Adrenal gland (tissue), 12 donors: ENCODE results near the gene GRXCR1. TPM values are rescaled to one million over a fixed set of nuclear protein-coding genes. Genes with fewer than 3 reads are reported as not detected.

Experiments used
- DNase-seq, 7 donors: peaks; one replicate each; pipeline ENCODE4 v3.0.0-alpha.2; 2019 to 2020
- H3K27ac ChIP-seq, 5 donors: fragments of 200-600 bp; sonication (generic) in 4 of 5; 1 replicate in 3 of 5; 2 replicates in 2 of 5; pipeline versions ENCODE4 v1.5.1 to v1.8.0; 2016 to 2020; ENCODE audit warnings: mild to moderate bottlenecking in 1 of 5
- H3K27me3 ChIP-seq: fragments of 200-600 bp; 2 replicates; pipeline ENCODE4 v1.8.0; 2021
- H3K36me3 ChIP-seq, 2 donors: fragments of 200-600 bp; replicated peaks in 1 of 2; 1 replicate in 1 of 2; 2 replicates in 1 of 2; pipeline versions ENCODE4 v1.5.1 to v1.8.0; 2018 to 2022
- H3K4me1 ChIP-seq, 2 donors: fragments of 200-600 bp; replicated peaks in 1 of 2; 1 replicate in 1 of 2; 2 replicates in 1 of 2; pipeline versions ENCODE4 v1.5.1 to v1.8.0; 2018 to 2021
- H3K4me3 ChIP-seq, 4 donors: fragments of 200-600 bp; sonication (generic) in 3 of 4; one replicate each; pipeline ENCODE4 v1.5.1; 2016 to 2018
- H3K9me3 ChIP-seq, 3 donors: fragments of 200-600 bp; sonication (generic) in 1 of 3; replicated peaks in 1 of 3; 1 replicate in 2 of 3; 2 replicates in 1 of 3; pipeline versions ENCODE4 v1.5.1 to v1.8.0; 2016 to 2021
- CTCF ChIP-seq, 6 experiments: fragments of 450-650 bp in 4 of 6; fragments of 200-600 bp in 2 of 6; sonication (generic) in 1 of 6; IDR thresholded peaks; 1 replicate in 5 of 6; 2 replicates in 1 of 6; pipeline versions ENCODE4 v1.5.1 to v1.8.0; 2016 to 2021; ENCODE audit warnings: antibody characterized with exemption in 6 of 6, mild to moderate bottlenecking in 2 of 6, moderate library complexity in 1 of 6
- POLR2A ChIP-seq, 2 donors: fragments of 450-650 bp; IDR thresholded peaks; one replicate each; pipeline ENCODE4 v1.6.1; 2017; ENCODE audit warnings: antibody characterized with exemption in 2 of 2, mild to moderate bottlenecking in 2 of 2, moderate library complexity in 1 of 2
- WGBS, 4 donors: extraction: QIAGEN DNeasy Blood & Tissue Kit in 2 of 4; methylation state at CpG; one replicate each; pipeline versions ENCODE4 v1.1.5 to v1.1.7; 2013 to 2017; 5-methylcytosine and 5-hydroxymethylcytosine counted together
- intact Hi-C, 2 donors: fragments of 100-400 bp; cut with DNase I; formaldehyde crosslinking; loops; one replicate each; pipeline versions ENCODE4 v1.14.1 to v1.15.0; 2022 to 2023
- polyA plus RNA-seq, 3 donors: library from polyadenylated mRNA; stranded (reverse); fragments of 200-250 nt in 2 of 3; fragments of 350-450 nt in 1 of 3; fragmentation: Illumina TruSeq in 1 of 3; extraction: RNeasy Lipid Tissue Mini Kit (QIAGEN cat#74804) in 1 of 3; gene quantifications; one replicate each; pipeline ENCODE4 v1.2.3, GENCODE V29; 2013 to 2014
- total RNA-seq, 9 donors: library from RNA; depleted of rRNA in 4 of 9; stranded (reverse); fragments of >200 nt in 4 of 9; fragments of 120-200 nt in 1 of 9; fragmentation: NEBNext Ultra II Directional in 1 of 9; extraction: Animal tissue kit (Norgen Biotek cat#: 25700) in 1 of 9; gene quantifications; one replicate each; pipeline versions ENCODE4 v1.1.0 to v1.2.4, GENCODE V29; 2013 to 2023
- donor health status: healthy with polysubstance abuse.
- donor health status: Bipolar disorder and iron deficiency.
- donor health status: DM: yes; HTN: yes; CAD: no.
- donor health status: DM: no; HTN: no; CAD: no.
- donor health status: DM: no; HTN: no; CAD: no.
- donor health status: DM: yes; HTN: yes; CAD: no.

The GRXCR1 gene
- total and polyA plus RNA-seq, 12 donors: not detected

GRCh38 chr4:42923431-42923830 is 30.9 kb downstream of the GRXCR1 start:
- Histone ChIP-seq H3K27me3 (no peaks in the 10 kb centered on the region), H3K4me1 (no peaks in the 10 kb centered on the region), H3K4me3 (no peak overlapping the region), H3K36me3 (no peaks in the 10 kb centered on the region), H3K27ac (no peak overlapping the region), H3K9me3 (no peaks in the 10 kb centered on the region)
- intact Hi-C loops: no loop called here
- DNase-seq: no peak
- TF ChIP-seq CTCF (IDR thresholded peaks at IDR 0.05) (no peak), POLR2A (IDR thresholded peaks at IDR 0.05) (no peak)

GRCh38 chr4:42925921-42926320 is 33.4 kb downstream of the GRXCR1 start:
- Histone ChIP-seq H3K4me1 (no peaks in the 10 kb centered on the region), H3K27me3 (no peaks in the 10 kb centered on the region), H3K4me3 (no peak overlapping the region), H3K27ac (no peak overlapping the region), H3K9me3 (no peaks in the 10 kb centered on the region), H3K36me3 (no peaks in the 10 kb centered on the region)
- intact Hi-C loops: no loop called here
- no peak for DNase-seq
- TF ChIP-seq CTCF (IDR thresholded peaks at IDR 0.05) (no peak), POLR2A (IDR thresholded peaks at IDR 0.05) (no peak)
- 41 to 59% (median 48%) methylated on average over 3 of the region's 3 CpGs for WGBS, 4 donors

GRCh38 chr4:42927946-42928345 is 35.4 kb downstream of the GRXCR1 start:
- Histone ChIP-seq H3K4me1 (no peaks in the 10 kb centered on the region), H3K36me3 (no peaks in the 10 kb centered on the region), H3K4me3 (no peak overlapping the region), H3K27me3 (no peaks in the 10 kb centered on the region), H3K9me3 (no peaks in the 10 kb centered on the region), H3K27ac (no peak overlapping the region)
- intact Hi-C loops: no loop called here
- DNase-seq: no peak
- WGBS, 4 donors: 53 to 70% (median 59%) methylated on average over 3 of the region's 3 CpGs
- no peak for TF ChIP-seq CTCF (IDR thresholded peaks at IDR 0.05)
- no peak for TF ChIP-seq POLR2A (IDR thresholded peaks at IDR 0.05)

GRCh38 chr4:42928582-42928981 is 36.1 kb downstream of the GRXCR1 start:
- Histone ChIP-seq H3K27ac (no peak overlapping the region), H3K9me3 (no peaks in the 10 kb centered on the region), H3K36me3 (no peaks in the 10 kb centered on the region), H3K4me1 (no peaks in the 10 kb centered on the region), H3K4me3 (no peak overlapping the region), H3K27me3 (no peaks in the 10 kb centered on the region)
- intact Hi-C loops: no loop called here
- no peak for DNase-seq
- TF ChIP-seq POLR2A (IDR thresholded peaks at IDR 0.05) (no peak), CTCF (IDR thresholded peaks at IDR 0.05) (no peak)
